HG03045 (cell line): Measurements from ENCODE around the gene SLC39A11.

Source experiments
- ATAC-seq: cut with Tn5 transposase; IDR thresholded peaks from one replicate; pipeline ENCODE4 v1.9.1; 2021; ENCODE audit warnings: mild to moderate bottlenecking, moderate library complexity; ENCODE audit not compliant: unreplicated experiment

The SLC39A11 gene

DNA sequence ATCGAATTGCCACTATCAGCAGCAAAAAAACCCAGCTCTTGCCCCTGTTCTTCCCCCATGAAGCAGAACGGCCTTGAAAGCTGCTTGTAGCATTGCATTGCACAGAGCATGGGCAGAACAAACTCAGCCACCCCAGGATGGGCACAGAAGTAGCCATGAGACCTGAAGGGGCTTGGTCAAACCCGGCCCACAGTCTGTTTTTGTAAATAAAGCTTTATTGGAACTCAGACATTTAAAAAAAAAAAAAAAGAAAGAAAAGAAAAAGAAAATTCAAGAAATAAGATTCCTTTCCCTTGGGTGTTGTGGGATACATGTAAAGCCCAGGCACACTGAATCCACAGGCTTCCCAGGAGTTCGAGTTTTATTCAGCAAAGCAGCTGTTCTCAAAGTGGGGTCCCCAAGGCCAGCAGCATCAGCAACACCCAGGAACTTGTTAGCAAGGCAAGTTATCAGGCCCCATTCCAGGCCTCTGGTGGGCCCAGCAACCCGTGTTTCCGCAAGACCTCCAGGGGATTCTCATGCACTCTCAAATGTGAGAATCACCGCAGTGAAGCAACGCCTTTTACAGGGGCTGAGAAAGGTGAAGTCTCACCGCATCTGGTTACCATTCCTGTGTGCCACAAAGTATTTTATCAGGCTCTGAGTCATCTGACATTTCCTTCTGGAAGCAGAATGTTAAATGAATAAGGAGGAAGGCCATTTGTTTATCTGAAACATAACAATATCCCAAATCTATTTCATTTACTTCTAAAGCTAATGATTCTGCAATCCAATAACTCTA is 108.2 kb downstream of the SLC39A11 start:
- no peak for ATAC-seq

DNA sequence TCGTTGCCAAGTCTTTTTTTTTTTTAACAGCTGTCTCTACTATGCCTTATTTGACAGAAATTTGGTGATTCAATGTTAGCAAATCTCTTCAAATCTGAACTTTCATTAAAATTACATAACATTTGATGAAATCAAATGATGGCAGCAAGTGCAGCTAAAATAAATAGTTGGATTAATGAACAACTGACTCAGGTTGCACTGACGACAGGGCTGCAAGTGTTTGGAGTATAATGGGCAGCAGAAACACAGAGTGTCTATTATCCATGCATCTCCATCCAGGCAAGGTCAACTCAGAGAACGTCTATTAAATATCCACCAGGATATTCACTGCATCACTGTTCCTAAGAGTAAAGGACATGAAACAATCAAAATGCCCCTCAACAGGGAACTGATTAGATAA is 109.8 kb downstream of the SLC39A11 start:
- ATAC-seq, result no peak

DNA sequence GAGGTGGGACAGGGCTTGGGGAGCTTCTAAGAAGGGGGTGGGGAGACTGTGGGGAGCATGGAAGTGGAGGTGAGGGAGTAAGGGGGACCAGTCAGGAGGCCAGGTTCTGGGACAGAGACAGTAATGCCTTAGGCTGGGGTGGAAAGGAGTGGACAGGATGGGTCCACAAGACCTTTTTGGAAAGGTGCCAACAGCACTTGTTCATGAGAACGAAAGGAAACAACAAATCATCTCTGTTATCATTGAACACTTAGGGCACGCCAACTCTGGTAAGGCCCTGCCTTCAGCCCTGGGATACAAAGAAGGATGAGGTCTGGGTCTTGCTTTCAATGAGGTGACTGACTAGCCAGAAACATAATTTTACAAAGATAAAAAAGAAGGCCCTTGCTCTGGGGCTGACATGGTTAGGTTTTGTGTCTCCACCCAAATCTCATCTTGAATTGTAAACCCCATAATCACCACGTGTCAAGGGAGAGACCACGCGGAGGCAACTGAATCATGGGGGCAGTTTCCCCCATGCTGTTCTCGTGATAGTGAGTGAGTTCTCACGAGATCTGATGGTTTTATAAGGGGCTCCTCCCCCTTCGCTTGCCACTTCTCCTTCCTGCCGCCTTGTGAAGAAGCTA is 113.8 kb downstream of the SLC39A11 start:
- ATAC-seq, result no peak

GRCh38 chr17:72977771-72978417 is 114.6 kb downstream of the SLC39A11 start:
- ATAC-seq, result no peak

DNA sequence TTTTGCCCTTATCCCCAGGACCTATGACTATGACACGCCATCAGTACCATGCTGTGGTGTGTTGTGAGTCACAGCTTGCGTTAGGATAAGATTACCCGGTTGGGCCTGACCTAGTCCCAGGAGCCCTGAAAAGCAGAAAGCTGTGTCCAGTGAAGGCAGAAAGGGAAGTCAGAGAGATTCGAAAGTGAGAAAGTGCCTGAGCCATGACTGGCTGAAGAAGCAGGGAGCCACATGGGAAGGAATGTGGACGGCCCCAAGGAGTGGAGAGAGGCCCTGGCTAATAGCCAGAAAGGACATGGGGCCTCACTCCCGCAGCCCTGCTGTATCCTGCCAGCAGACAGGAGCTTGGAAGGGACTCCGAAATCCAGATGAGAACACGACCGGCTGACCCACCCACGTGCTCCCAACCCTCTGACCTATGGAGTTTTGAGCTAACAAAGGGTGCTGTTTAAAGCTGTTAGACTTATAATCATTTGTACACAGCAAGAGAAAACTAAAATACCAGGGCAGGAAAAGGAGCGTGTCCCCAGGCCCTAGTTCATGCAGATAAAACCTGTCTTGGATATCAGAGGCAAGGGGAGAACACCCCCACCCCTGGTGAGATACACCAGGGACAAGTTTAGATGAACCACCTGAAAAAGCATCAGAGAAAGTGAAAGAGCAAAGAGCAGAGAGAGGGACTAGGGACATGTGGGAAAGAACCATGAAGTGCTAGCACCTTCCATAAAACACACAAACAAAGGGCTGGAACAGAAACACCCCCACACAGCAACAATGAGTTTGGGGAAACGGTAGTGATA is 115.3 kb downstream of the SLC39A11 start:
- no peak for ATAC-seq

- ATAC-seq, result no peak
These were observed 117.0 kb downstream of the SLC39A11 start for GRCh38 chr17:72975509-72975908.

GRCh38 chr17:72974605-72975232 is 117.8 kb downstream of the SLC39A11 start:
- no peak for ATAC-seq

GRCh38 chr17:72972263-72972951 is 120.1 kb downstream of the SLC39A11 start:
- ATAC-seq, result no peak

DNA sequence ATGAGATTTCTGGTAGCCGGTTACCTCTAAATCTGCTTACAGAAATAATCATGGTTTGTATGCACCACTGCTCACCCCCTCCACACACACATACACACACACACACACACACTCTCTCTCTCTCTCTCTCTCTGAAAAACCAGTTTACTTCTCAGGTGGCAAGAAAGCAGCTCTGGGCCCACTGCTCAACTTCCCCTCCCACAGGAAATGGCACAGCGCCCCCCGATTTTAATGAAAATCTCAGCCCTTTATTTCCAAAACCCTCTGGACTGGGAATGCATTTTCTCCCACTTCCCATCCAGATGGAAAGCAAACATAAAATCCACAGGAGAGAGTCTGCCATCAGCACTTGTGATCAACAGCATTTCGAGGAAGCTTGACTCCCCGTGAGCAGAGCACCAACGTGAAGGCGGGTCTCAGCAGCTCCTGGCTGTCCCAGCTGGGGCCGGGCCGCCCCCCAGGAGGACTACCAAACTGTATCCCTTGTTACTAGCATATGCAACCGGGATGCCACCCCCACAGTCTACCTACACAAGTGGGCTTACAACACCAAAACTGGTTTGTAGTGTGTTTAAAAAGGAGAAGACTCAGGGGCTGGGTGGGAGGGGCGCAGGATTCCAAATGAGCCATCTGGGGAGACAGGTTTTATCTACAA is 121.1 kb downstream of the SLC39A11 start:
- no peak for ATAC-seq

GRCh38 chr17:72970797-72971196 is 121.7 kb downstream of the SLC39A11 start:
- ATAC-seq, result no peak

GRCh38 chr17:72970246-72970645 is 122.2 kb downstream of the SLC39A11 start:
- no peak for ATAC-seq

GRCh38 chr17:72969293-72969906 is 123.1 kb downstream of the SLC39A11 start:
- ATAC-seq, result no peak

DNA sequence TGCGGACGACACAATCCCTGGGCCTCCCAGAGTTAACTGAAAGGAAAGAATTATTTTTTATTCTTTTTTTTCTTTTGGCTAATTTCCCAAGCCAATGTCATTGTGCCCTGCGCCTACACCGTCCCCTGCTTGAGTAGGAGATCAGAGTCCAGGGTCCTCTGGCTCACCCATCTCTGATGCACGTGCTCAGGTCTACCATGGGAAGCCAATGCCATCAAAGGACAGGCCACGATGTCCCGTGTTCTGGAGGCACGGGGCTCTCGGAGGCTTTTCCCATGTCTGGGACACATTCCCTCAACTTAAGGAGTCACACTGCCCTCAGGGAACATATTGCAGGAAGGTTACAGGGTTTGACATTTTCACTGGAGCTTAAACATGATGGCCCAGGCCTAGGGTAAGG is 123.7 kb downstream of the SLC39A11 start:
- ATAC-seq, result no peak

GRCh38 chr17:72967977-72968585 is 124.4 kb downstream of the SLC39A11 start:
- no peak for ATAC-seq

GRCh38 chr17:72967277-72967970 is 125.1 kb downstream of the SLC39A11 start:
- ATAC-seq, result no peak

DNA sequence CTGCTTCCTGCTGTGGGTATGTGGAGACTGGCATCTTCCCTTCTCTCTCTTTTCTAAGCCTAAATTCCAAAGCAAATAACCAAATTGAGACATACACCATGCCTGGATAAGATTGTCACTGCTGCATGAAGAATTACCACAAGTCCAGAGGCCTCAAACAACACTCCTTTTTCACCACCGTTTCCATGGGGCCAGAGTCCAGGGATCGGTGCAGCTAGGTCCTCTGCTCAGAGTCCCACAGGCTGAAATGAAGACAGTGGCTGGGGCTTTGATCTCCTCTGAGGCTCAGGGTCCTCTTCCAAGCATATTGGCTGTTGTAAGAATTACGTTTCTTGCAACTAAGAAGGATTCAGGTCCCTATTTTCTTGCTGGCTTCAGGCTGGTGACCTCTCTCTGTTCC is 130.4 kb downstream of the SLC39A11 start:
- no peak for ATAC-seq

GRCh38 chr17:72955391-72956140 is 136.9 kb downstream of the SLC39A11 start:
- no peak for ATAC-seq

DNA sequence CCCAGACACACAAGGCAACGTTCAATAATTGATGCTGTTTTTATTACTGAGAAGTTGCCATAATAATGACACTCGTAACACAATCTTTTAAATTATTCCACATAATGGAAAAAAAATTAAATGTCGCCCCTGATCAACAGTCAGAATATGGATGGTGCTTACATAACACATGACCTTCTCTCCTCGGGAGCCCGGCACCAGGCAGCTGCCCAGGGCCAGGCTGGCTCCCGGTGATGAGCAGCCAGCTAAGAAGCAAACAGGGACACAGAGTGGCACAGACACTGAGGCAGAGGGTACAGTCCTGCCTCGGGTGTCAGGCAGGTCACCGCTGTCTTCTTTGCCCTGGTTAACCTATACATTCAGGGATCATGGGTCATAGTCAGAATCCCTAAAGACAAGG is 137.9 kb downstream of the SLC39A11 start:
- no peak for ATAC-seq
